ENCODE results near the gene MSRB3.
"Not testable (repeated sequence)": the region's sequence is repeated elsewhere in the genome, so short reads cannot be mapped to it uniquely, and the experiment has no call there.

MSRB3 gene

DNA sequence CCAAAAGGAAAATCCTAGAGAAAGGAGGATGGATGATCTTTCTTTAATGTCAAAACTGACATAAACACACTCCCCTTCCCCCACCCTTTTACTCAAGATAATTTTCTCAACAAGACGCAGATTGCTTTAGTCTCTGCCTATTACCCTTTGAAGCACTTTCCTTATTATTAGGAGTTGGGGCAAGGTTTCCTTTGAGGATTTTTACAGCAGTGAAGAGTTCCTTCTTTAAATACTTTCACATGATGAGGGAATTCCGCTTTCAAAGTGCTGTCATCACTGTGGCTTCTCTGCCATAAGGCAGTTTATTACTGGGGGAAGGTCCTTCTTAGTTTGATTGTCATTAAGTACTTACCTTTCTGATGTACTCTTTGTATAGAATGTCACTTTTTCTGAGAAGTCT, 172.1 kb downstream of the MSRB3 start:
- no peak overlapping the region for H3K4me3 ChIP-seq (ENCODE audit: low read depth, low read length)
- TF ChIP-seq CTCF (IDR thresholded peaks at IDR 0.05; ENCODE audit: low read depth, low read length): no peak

DNA sequence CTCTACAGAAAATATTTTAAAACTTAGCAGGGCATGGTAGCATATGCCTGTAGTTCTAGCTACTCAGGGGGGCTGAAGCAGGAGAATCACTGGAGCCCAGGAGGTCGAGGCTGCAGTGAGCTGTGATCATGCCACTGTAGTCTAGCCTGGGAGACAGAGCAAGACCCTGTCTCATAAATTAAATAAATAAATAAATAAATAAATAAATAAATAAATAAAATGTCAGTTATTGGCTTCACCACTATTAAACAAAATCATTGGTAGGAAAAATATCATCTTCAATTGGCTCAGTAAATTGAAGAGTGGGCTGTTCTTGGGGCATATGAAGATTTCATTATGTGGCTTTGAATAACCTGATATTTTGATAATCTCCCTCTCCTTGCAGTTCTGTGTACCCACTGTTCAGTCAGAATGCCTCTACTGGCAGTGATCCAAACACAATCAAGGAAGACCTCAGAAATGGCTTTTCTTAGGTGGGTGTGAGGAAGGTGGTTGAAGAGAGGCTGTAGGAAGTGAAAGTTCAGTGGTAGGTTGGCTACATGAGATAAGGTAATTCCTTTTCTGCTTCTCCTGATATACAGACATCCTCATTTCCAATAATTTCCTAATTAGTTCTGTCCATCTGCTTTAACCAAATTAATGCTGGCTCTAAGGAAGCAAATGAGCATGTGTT, 175.8 kb downstream of the MSRB3 start:
- TF ChIP-seq CTCF (IDR thresholded peaks at IDR 0.05; ENCODE audit: low read depth, low read length): no peak
- H3K4me3 ChIP-seq (ENCODE audit: low read depth, low read length): no peak overlapping the region

GRCh38 chr12:65457341-65457740, 178.9 kb downstream of the MSRB3 start:
- not testable (repeated sequence) for H3K4me3 ChIP-seq (ENCODE audit: low read depth, low read length)

- no peak overlapping the region for H3K4me3 ChIP-seq (ENCODE audit: low read depth, low read length)
- TF ChIP-seq CTCF (IDR thresholded peaks at IDR 0.05; ENCODE audit: low read depth, low read length): no peak
Observed at GRCh38 chr12:65458718-65459117, 180.2 kb downstream of the MSRB3 start.

GRCh38 chr12:65459545-65459944, 181.1 kb downstream of the MSRB3 start:
- no peak overlapping the region for H3K4me3 ChIP-seq (ENCODE audit: low read depth, low read length)
- TF ChIP-seq CTCF (IDR thresholded peaks at IDR 0.05; ENCODE audit: low read depth, low read length): no peak

DNA sequence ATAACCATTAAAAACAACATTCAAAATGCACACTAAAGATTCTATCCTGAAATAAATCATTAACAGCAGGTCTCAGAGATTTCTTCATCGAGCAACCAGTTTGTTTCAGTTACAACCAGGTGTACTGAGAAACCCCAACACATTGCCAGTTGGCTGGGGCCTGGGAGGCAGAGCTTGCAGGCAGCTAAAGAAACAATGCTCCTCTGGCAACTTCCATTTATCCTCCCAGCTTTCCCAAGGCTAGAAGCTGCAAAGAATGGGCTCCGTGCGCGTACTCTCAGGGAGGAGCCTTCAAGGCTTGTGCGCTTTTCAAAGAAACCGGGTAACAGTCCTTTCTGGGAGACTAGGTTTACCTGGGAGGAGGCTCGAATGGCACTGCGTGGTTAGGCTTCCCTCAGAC, 181.6 kb downstream of the MSRB3 start:
- no peak overlapping the region for H3K4me3 ChIP-seq (ENCODE audit: low read depth, low read length)
- no peak for TF ChIP-seq CTCF (IDR thresholded peaks at IDR 0.05; ENCODE audit: low read depth, low read length)

GRCh38 chr12:65461017-65461416, 182.5 kb downstream of the MSRB3 start:
- H3K4me3 ChIP-seq (ENCODE audit: low read depth, low read length): no peak overlapping the region
- no peak for TF ChIP-seq CTCF (IDR thresholded peaks at IDR 0.05; ENCODE audit: low read depth, low read length)

DNA sequence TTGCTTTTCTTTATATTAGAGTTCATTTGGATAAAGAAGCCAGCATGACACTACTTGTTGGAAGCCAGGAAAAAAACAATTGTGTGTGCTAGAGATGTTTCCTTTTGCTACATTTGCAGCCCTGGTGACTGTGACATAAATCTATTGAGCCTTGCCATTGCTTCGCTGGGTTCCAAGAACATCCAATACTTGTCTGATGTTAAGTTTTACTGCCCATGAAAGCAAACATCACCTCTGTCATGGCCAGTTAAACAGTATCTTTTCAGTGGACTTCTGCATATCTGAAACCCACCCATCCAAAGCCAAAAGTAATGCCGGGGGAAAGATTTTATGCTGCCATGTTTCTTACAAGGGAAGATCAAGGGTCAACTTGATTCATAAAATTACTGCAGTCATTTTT, 184.0 kb downstream of the MSRB3 start:
- H3K4me3 ChIP-seq (ENCODE audit: low read depth, low read length): no peak overlapping the region
- TF ChIP-seq CTCF (IDR thresholded peaks at IDR 0.05; ENCODE audit: low read depth, low read length): no peak

All from WI38 (cell line).